Metanephros (tissue), 1 donor: ENCODE results near the gene CT45A10. TPM values are rescaled to one million over a fixed set of nuclear protein-coding genes. Genes with fewer than 3 reads are reported as not detected.

Experiments
- total RNA-seq: library from RNA; depleted of rRNA; stranded (reverse); fragments of >200 nt; gene quantifications from one replicate; pipeline ENCODE4 v1.2.3, GENCODE V29; 2014

Gene CT45A10
- not detected for total RNA-seq

GRCh38 chrX:135893294-135893817 is at the start of gene CT45A10, which contains the start of gene SAGE1:
CT45A10 (minus strand) TSS chrX:135893444; CDS start chrX:135885344, 8,100 bp downstream.
SAGE1 (plus strand) TSS chrX:135893716; CDS start chrX:135896243, 2,527 bp downstream.

DNA sequence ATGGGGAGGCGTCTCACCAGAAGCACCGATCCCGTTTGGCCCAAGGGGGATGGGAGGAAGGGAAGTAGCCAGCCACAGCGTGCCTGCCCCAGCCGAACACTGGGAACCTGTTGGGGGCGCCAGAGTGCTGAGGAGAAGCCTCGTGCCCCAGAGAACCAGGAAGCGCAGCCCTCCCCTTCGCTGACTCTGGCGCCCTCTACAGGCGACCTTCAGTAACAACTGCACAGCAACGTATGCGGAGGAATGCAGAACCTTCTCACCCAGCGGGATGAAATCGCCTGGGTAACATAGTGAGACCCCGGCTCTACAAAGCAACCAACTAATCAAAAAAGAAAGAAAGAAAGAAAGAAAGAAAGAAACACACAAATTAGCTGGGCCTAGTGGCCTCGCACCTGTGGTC is 21.5 kb downstream of the CT45A10 start, which contains the start of gene CT45A9:
TSS of gene CT45A9 (minus strand) at position 101 of the 400 bp plus-strand sequence. CDS start 3,751 bp downstream, outside the sequence.

GRCh38 chrX:135854438-135854837 is 38.8 kb downstream of the CT45A10 start, which contains the start of gene CT45A8:
CT45A8 (minus strand) TSS chrX:135854538; CDS start chrX:135850783, 3,755 bp downstream.

DNA sequence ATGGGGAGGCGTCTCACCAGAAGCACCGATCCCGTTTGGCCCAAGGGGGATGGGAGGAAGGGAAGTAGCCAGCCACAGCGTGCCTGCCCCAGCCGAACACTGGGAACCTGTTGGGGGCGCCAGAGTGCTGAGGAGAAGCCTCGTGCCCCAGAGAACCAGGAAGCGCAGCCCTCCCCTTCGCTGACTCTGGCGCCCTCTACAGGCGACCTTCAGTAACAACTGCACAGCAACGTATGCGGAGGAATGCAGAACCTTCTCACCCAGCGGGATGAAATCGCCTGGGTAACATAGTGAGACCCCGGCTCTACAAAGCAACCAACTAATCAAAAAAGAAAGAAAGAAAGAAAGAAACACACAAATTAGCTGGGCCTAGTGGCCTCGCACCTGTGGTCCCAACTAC is 56.1 kb downstream of the CT45A10 start, which contains the start of gene CT45A7:
TSS of gene CT45A7 (minus strand) at position 101 of the 400 bp plus-strand sequence. CDS start 3,747 bp downstream, outside the sequence.

Other genes starting within 250 kb of the CT45A10 start
- not detected for gene CT45A1, start 179.8 kb downstream of the CT45A10 start, total RNA-seq
- 0.18 TPM for gene CT45A3, start 125.3 kb downstream of the CT45A10 start, total RNA-seq
- not detected for gene CT45A5, start 107.9 kb downstream of the CT45A10 start, total RNA-seq
- not detected for gene CT45A6, start 90.7 kb downstream of the CT45A10 start, total RNA-seq
- not detected for gene CT45A2, start 73.4 kb downstream of the CT45A10 start, total RNA-seq
- not detected for gene CT45A7, start 56.2 kb downstream of the CT45A10 start, total RNA-seq
- gene CT45A8, start 38.9 kb downstream of the CT45A10 start, total RNA-seq: not detected
- gene CT45A9, start 21.6 kb downstream of the CT45A10 start, total RNA-seq: not detected
- not detected for gene SAGE1, start 272 bp upstream of the CT45A10 start, total RNA-seq
- 16.7 TPM for gene MMGT1, start 80.5 kb upstream of the CT45A10 start, total RNA-seq
- 17.7 TPM for gene SLC9A6, start 92.0 kb upstream of the CT45A10 start, total RNA-seq